ENCODE results near the gene ARHGEF11.

The ARHGEF11 gene

DNA sequence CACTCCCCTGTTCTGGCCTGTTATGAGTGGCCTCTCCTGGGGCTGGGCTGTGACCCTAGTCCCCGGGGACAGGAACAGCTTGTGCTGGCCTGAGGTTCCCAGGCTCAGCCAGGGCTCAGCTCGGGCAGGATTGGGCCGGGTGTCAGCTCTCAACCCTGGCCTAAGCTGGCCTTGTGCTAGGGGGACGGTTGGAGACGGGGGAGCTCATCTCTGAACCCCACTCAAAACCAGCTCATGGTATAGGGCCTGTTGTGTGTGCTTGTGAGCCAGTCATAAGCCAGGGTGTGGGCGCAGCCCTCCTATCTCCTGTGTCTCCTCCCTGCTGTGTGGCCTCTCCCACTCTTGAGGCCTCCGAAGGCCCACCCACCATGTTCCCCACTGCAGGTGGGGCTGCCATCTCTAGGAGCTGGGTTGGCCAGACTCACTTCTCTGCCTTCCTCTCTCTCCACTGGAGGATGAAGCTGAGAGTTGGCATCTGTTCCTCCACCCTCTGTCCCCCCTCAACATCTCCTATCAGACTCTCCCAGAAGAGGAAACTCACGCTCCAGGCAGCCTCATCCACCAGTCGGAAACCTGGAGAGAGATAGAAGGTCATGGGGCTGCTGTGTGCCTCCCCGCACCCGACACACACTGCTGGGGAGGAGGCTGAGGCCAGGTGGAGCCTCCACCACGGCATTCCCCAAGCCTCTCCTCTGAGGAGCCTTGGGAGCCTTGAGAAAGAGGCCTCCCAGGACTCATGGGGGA, 150.7 kb downstream of the ARHGEF11 start:
- DNase-seq (ENCODE audit: low spot score) = peak; percentile 89

GRCh38 chr1:156894001-156894400, 151.5 kb downstream of the ARHGEF11 start:
- peak; percentile 31 for DNase-seq (ENCODE audit: low spot score)

DNA sequence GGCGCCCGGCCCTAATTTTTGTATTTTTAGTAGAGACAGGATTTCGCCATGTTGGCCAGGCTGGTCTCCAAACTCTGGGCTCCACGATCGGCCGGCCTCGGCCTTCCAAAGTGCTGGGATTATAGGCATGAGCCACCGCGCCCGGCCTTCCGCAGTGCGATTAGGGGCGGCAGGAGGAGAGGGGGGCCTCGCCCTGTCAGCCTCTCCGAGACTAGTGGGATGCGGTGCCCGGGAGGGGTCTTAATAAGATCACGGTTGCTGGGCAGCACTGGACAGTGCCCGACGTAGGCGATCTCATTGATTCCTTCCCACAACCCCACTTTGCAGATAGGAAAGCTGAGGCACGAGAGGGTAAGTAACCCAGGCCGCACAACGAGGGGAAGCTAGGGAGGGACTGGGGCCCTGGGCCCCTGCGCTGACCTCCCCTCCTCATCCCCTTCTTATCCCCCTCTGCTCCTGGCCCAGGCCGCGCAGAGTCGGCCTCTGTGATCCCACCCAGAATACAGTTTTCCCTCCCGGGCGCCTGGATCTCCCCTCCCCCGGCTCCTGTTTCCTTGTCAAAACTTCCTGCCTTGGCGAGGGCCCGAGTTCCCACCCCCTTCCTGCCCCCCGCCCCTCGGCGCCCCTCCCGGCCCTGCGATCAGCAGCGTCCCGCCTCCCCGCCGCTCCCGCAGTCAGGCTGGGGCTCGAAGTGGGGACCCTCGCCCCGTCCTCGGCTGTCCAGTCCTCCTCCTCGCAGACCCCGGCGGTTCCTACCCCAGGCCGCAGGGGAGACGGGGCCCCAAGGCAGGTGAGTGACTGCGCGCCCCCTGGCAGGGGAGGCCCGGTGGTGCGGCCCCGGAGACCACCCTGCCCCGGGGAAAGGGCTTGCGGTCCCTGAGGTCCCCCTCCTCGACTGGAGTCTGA, 152.2 kb downstream of the ARHGEF11 start, which contains the start of gene PEAR1:
Gene PEAR1 (plus strand): TSS at position 671 of the 906 bp plus-strand sequence. CDS start 10,209 bp downstream, outside the sequence.
- DNase-seq (ENCODE audit: low spot score) = peak; percentile 34

DNA sequence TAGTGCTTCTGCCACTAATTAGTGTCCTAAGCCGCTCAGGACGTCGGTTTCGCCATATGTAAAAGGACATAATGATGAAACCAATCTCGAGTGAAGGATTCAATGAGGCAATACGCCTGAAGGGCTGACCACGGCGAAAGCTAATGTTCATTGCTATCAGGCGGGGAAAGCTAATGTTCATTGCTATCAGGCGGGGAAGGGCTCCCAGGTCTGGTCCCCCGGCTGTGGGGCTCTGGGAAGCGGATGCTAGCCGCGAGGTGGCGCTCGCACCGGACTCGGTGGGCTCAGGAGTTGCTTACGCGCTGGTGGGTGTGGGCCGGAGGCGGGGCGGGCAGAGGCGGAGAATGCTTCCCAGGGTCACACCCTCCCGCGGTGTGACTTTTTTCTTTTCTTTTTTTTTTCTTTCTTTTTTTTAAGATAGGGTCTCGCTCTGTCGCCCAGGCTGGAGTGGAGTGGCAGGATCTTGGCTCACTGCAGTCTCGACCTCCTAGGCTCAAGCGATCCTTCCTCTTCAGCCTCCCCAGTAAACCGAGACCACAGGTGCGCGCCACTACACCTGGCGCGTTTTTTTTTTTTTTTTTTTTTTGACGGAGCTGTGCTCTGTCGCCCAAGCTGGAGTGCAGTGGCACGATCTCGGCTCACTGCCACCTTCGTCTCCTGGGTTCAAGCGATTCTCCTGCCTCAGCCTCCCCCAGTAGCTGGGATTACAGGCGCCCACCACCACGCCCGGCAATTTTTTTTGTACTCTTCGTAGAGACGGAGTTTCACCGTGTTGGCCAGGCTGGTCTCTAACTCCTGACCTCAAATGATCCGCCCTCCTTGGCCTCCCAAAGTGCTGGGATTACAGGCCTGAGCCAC, 153.1 kb downstream of the ARHGEF11 start:
- DNase-seq (ENCODE audit: low spot score) = peak; percentile 92

- peak; percentile 83 for DNase-seq (ENCODE audit: low spot score)
These were observed 155.6 kb downstream of the ARHGEF11 start for GRCh38 chr1:156889802-156890580.

- DNase-seq (ENCODE audit: low spot score) = no peak
These were observed 157.8 kb downstream of the ARHGEF11 start for GRCh38 chr1:156887734-156888133.

DNA sequence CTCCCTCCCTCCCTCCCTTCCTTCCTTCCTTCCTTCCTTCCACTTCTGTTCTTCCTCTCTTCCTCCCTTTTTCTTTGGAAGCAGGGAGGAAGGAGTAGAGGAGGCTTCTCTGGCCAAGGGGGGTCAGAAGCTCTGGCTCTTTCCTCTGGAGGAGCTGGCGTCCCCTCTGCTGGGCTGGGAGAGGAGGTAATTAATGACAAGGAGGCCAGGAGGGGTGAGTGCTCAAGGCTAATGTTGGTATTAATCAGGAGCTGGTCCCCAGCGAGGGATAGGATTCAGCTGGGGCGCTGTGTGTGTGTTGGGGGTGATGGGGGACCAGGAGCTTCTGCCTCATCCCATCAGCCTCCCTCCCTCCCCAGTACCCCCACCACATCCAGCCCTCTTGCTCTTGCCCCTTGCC, 158.2 kb downstream of the ARHGEF11 start:
- no peak for DNase-seq (ENCODE audit: low spot score)

- DNase-seq (ENCODE audit: low spot score) = no peak
These were observed 158.8 kb downstream of the ARHGEF11 start for GRCh38 chr1:156886583-156887281.

DNA sequence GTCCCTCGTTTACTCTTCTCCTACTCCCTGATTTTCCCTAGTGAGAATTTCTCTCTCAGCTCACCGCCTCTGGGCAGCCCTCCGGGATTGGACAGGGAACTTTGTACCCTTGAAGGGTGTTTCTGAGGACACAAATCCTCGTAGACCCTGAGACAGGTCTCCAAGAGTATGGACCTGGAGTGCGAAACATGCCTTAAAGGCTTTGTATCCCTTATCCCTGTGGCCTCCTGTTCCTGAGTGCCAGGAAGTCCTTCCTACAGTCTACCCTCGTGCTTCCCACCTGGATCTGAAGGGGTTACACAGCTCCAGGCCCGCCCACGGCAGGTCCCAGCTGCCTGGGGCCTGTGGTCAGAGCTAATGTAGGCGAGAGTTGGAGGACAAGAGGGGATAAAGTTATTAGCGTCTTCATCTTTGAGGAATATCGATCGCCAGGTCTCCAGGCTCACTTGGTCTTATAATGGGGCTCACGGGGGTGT, 159.6 kb downstream of the ARHGEF11 start:
- no peak for DNase-seq (ENCODE audit: low spot score)

GRCh38 chr1:156885314-156885713, 160.2 kb downstream of the ARHGEF11 start:
- DNase-seq (ENCODE audit: low spot score) = no peak

Measured in hematopoietic multipotent progenitor cell treated with erythropoietin and hydrocortisone succinate and interleukin-3 and kit ligand, for 15 days (in vitro differentiated cells).